Measurements from ENCODE around the gene TMEM30B.
"Not testable (repeated sequence)": the region's sequence is repeated elsewhere in the genome, so short reads cannot be mapped to it uniquely, and the experiment has no call there.

TMEM30B gene

DNA sequence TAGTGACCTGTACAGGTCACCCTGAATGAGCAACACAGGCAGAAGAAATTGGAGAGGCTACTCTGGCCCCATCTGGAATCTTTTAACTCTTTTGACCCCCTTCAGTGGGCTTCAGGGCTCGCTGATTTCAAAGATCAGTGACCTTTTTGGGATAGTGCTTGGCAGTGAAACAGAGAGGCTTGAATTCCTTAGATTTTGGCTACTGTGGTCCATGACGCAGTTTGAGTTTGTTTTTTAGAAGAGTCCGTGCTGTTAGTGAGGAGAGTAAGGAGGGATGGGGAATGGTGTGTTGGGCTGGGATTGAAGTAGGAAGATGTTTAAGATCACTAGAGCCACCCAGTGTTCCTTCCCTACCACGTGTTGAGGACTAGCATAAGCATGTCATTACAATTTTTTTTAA, 16.5 kb downstream of the TMEM30B start:
- no peak for DNase-seq

GRCh38 chr14:61264010-61264571, 17.0 kb downstream of the TMEM30B start:
- DNase-seq, result no peak

DNA sequence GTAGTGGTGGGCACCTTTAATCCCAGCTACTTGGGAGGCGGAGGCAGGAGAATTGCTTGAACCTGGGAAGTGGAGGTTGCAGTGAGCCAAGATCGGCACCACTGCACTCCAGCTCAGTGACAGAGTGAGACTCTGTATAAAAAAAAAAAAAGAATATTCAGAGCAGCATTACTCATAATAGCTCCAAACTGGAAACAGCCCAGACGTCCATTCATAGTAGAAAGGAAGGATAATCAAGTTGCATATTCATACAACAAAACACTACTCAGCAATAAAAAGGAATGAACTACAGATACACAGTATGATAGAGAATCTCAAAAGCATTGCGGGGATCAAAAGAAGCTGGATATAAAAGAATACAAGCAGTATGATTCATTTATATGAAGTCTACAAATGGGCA, 19.1 kb downstream of the TMEM30B start:
- no peak for DNase-seq

DNA sequence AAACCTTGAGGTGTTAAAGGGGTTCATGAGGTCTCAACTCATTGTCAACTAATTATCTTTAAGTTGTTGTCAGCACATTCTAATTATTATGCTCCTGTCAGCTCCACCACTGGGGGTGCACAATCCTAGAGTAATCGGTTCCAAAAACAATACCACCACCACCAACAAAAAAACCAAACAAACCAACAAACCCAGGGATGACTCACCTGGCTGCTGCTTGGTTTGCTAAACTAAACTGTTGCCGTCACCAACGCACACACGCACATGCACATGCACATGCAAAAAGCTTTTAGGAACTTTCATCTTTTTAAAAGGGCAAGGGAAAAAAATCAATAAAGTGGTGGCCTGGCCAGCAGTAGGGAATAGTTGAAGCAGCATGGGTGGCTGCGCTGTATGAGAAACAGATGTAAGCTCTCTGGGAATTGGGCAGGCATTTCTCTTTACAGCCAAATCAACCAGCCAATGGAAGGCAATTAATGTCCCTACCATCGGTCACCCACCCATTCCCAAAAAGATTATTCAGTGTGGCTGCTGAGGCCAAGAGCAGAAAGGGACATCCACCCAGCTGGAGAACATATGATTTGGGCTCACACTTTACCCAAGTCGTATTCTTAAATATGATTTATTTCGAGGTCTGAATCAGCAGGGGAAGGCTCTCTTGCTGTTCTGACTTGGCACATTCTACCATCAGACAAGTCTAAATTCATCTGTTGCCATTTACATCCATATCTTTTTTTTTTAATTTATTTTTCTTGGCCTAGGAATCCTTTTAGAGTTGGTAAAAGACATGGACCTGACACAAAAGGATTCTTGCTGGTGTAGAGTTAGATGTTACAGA, 20.0 kb downstream of the TMEM30B start:
- DNase-seq, result peak; percentile 42 to 49

DNA sequence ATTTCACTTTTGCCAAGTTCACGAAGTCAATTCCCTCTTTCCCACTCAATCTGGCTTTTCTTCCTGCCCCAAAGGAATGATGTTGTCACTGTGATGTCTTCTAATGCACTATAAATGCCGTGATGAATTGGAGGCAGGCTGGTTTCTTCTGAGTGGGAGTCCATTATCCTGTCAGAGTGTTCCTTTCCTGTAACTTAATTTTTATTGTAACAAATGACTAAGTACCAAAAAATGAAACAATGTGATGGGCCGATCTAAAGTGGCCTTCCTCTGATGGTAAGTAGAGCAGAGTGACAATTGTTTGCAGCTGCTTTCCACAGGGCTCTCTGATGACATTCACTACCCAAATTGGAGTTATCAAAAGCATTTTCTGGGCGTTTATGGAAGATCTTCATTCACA, 22.2 kb downstream of the TMEM30B start:
- no peak for DNase-seq

GRCh38 chr14:61257469-61258057, 23.6 kb downstream of the TMEM30B start:
- DNase-seq, result no peak

DNA sequence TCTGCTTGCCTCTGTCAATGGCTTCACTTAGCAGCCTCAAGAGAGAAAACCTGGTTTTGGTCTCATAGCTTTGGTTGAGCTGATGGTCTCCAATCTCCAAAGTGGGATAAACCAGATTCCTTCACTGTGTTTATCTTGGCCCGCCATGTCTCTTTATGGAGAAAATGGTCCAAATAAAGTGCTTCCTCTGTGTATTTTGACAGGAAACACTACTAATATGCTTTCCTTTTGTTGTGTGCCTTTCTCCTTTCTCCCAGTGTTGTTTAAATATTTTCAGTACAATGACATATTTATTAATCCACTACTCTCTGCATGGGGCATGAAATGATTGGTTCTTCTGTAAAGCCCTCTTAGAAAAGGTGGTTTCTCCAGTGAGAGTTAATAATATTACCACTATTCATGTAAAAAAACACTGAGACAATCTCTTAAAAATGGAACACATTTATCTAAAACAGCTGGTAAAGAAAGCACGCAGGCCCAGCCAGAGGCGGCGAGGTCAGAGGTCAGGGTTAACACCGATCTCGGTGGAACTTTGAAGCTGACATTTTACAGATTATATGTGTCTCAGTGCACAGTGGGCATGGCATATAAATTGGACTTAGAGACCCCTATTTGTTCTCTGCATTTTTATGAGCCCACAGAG, 24.2 kb downstream of the TMEM30B start:
- DNase-seq, result no peak

DNA sequence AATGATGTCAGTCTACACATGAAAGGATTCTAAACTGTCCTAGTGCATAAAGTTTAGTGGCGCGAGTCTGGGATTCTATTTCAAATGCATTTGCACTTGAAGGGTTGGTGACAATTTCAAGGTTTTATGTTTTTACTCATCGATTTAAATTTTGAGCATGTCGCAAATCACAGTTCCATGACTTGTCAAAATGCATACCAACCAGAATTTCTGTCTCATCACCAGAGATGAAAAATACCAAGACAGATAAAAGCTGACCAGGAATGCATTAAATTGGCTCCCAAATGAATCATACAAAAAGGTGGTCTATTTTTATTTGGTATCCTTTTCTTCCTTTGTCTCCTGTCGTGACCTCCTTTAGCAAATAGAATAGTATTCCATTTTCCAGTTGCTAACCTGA, 25.2 kb downstream of the TMEM30B start:
- no peak for DNase-seq

- no peak for DNase-seq
Observed at GRCh38 chr14:61254808-61255526, 26.2 kb downstream of the TMEM30B start.

- DNase-seq, result no peak
Observed at GRCh38 chr14:61253064-61253738, 27.9 kb downstream of the TMEM30B start.

DNA sequence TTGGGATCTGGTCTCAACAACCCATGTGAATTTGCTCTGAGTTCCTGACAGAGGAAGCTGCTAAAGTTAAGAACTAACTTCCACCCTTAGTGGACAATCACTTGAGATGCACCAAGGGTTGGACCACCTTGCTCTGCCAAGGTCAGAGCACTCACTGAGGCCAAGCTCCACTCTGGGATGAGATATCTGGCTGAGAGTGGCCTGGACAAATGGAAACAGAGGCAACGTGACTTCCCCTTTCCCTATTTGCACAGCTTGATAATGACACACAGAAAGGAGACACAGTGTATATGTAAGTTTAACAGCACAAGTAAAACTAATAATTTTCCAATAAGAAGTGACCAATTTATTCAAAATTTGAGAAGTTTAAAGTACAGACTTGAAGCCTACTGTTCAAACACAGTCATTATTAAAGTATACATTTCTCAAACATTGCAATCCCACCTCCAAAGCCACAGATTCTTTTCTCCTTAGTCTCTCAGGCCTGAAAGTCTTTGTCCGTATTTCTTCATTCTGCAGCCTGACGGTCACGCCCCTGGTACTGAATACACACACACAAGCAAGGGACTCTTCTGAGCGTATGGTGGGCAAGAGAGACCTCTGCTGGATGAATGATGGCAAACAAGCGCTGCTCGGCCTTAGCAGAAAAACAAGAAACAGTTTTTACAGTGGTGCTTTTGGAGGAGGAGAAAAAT, 28.6 kb downstream of the TMEM30B start:
- DNase-seq, result peak; percentile 71 to 75

DNA sequence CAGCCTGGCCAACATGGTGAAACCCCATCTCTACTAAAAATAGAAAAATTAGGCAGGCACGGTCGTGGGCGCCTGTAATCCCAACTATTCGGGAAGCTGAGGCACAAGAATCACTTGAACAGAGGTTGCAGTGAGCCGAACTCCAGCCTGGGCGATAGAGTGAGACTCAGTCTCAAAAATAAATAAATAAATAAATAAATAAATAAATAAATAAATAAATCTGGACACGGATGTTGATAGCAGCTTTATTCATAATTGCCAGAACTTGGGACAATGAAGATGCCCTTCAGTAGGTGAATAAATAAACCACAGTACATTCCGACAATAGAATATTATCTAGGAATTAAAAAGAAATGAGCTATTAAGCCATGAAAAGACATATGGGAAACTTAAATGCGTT, 31.1 kb downstream of the TMEM30B start:
- no peak for DNase-seq

- DNase-seq, result no peak
Observed at GRCh38 chr14:61247935-61248334, 33.2 kb downstream of the TMEM30B start.

DNA sequence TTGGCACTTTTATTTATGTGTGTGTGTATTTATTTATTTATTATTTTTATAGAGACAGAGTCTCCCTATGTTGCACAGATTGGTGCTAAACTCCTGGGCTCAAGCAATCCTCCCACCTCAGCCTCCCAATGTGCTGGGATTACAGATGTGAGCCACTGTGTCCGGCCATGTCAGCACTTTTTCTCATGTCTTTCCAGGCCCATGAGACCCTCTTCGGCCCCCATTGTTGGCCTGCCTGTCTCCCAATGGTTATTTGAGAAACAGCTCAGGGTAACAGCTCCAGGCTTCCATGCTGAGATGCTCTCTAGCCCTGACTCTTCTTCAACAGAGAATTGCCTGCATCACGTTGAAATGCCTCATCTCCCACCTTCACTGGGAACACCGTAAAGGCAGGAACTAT, 34.4 kb downstream of the TMEM30B start:
- DNase-seq, result no peak

DNA sequence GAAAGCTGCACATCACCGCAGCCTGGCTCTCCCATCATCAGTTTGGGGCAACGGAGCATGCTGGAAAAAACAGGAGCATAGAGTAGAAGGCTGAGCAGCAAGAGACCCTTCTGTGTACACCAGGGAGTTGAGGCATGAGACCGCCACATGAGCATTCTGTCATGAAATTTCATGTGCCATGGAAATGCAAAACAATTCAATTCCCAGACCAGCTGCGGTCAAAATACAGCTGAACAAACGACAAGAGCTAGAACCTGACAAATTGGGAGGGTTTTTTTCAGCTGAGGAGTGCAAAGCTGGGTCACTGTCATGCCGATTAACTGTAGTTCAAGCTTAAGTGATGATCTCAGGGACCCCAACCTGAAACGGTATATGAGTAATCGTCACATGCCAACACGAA, 37.1 kb downstream of the TMEM30B start:
- DNase-seq, result peak in 1 of 2 experiments; percentile 10

- DNase-seq, result no peak
Observed at GRCh38 chr14:61240206-61240605, 40.9 kb downstream of the TMEM30B start.

GRCh38 chr14:61239285-61239684, 41.9 kb downstream of the TMEM30B start:
- DNase-seq, result not testable (repeated sequence)

- no peak for DNase-seq
Observed at GRCh38 chr14:61238611-61239245, 42.4 kb downstream of the TMEM30B start.

DNA sequence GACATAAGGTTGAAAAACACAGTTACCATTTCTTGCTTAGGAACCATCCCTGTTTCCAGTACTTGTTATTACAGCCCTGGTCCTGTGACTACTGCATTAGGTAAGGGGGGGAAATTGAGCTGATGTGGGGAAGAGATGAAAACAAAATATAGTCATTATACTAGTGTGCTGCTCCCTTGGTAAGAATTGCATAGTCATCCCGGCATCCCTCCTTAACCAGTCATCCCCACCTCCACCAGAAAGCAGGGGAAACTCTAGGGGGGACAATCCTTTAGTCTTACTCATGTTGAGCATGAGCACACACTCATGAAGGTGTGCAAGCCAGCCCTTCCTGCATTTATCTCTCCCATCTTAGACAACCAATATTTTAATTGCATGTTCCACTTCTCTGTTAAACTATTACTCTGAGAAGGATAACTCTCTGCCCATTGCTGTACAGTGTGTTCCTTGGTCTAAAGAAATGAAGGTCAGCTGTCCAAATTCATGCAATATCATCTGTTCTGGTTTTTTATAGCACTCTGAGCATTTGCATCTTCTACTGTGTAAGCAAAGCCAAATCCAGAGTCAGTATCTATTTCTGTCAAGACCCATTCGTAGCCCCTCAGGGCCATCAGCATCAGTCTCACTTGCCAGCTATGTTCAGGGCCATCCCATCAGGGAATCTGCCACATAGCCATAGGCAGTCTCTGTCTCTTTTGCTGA, 46.8 kb downstream of the TMEM30B start:
- no peak for DNase-seq

- no peak for DNase-seq
Observed at GRCh38 chr14:61233436-61233956, 47.6 kb downstream of the TMEM30B start.
